NCI-H146 treated with DMSO at 0.1 percent for 48 hours (cell line): ENCODE results near the gene DNM1.

Experiments
- DNase-seq: peaks from one replicate; lab custom pipeline; 2025; ENCODE audit not compliant: unreplicated experiment; lab: John Stamatoyannopoulos, UW

DNM1 gene

DNA sequence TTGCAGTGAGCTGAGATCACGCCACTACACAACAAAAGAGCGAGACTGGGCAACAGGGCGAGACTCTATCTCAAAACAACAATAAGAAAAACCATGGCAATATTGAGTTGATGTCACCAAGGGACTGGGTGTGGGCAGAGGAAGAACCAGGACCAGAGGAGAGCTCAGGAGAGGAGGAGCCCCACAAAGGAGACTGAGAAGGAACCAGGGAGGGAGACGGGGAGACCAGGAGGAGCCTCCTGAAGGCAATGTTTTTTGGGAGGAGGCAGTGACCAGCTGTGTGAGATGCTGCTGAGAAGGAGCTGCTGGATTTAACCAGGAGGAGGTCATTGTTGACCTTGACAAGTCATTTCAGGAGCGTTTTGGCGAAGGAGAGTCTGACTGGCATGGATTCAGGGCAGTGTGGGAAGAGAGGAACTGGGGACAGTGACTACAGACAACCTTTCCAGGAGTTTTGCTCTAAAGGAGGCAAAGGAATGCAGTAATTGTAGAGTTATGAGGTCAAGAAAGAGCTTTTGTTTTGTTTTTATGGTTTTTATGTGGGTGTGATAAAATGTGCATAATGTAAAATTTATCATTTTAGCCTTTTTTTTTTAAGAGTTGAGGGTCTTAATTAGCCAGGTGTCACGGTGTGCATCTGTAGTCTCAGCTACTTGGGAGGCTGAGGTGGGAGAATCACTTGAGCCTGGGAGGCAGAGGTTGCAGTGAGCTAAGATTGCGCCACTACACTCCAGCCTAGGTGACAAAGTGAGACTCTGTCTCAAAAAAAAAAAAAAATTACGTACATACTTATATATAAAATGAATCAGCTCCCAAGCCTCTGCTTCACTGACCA, 101.2 kb downstream of the DNM1 start:
- DNase-seq: no peak
